GM23248 (cell line): ENCODE measurements around the gene MEF2B.

Experiments
- EZH2 ChIP-seq: fragments of 200-600 bp; sonication (generic); IDR thresholded peaks from 2 replicates; pipeline ENCODE4 v1.6.1; 2018; ENCODE audit warnings: antibody characterized with exemption, mild to moderate bottlenecking; ENCODE audit not compliant: insufficient read depth, poor library complexity, severe bottlenecking
- EZH2phosphoT487 ChIP-seq: fragments of 200-600 bp; sonication (generic); IDR thresholded peaks from 2 replicates; pipeline ENCODE4 v1.6.1; 2018; ENCODE audit warnings: antibody characterized with exemption, moderate library complexity, mild to moderate bottlenecking, low read depth; ENCODE audit not compliant: insufficient read depth

DNA sequence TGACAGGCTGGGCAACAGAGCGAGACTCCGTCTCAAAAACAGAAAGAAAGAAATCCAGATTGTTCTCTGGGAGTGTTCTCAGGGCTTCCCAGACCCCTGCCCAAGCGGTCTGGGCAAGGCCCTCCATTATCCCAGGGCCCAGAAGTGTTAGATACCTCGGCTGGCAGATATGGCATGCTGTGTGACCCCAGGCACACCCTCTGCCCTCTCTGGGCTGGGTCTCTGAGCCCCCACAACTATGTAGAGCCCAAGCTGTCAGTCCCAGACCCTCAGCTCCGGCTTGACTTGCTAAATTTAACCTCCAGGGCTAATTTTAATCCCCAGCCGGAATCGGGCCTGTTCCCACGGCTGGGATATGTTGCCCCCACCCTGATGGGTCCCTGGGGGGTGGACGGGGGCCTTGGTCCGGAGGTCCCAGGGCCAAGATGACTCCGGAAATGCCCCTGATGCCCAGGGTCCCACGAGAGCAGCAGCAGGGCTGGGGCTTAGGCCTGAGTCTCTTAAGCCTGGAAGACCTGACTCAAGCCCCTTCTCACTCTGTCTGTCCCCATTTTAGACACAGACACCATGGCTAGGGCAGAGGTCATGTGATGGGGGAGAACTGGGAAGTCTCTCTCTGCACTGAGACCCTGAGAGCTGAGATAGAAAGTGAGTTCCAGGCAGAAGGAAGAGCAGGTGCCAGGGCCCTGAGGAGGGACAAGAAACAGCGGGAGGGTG lies 17.2 kb downstream of the MEF2B start:
- TF ChIP-seq EZH2 (no peak), EZH2phosphoT487 (no peak)
